GM18502 (cell line): ENCODE data around the gene OASL.
A peak's percentile ranks its signal among the peaks of the same experiment; 100 is the strongest.
"Not testable (repeated sequence)": the region's sequence is repeated elsewhere in the genome, so short reads cannot be mapped to it uniquely, and the experiment has no call there.

Source experiments
- ATAC-seq: cut with Tn5 transposase; IDR thresholded peaks from one replicate; pipeline ENCODE4 v1.9.1; 2021; ENCODE audit warnings: mild to moderate bottlenecking; ENCODE audit not compliant: unreplicated experiment, poor library complexity

OASL gene, protein sequence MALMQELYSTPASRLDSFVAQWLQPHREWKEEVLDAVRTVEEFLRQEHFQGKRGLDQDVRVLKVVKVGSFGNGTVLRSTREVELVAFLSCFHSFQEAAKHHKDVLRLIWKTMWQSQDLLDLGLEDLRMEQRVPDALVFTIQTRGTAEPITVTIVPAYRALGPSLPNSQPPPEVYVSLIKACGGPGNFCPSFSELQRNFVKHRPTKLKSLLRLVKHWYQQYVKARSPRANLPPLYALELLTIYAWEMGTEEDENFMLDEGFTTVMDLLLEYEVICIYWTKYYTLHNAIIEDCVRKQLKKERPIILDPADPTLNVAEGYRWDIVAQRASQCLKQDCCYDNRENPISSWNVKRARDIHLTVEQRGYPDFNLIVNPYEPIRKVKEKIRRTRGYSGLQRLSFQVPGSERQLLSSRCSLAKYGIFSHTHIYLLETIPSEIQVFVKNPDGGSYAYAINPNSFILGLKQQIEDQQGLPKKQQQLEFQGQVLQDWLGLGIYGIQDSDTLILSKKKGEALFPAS

DNA sequence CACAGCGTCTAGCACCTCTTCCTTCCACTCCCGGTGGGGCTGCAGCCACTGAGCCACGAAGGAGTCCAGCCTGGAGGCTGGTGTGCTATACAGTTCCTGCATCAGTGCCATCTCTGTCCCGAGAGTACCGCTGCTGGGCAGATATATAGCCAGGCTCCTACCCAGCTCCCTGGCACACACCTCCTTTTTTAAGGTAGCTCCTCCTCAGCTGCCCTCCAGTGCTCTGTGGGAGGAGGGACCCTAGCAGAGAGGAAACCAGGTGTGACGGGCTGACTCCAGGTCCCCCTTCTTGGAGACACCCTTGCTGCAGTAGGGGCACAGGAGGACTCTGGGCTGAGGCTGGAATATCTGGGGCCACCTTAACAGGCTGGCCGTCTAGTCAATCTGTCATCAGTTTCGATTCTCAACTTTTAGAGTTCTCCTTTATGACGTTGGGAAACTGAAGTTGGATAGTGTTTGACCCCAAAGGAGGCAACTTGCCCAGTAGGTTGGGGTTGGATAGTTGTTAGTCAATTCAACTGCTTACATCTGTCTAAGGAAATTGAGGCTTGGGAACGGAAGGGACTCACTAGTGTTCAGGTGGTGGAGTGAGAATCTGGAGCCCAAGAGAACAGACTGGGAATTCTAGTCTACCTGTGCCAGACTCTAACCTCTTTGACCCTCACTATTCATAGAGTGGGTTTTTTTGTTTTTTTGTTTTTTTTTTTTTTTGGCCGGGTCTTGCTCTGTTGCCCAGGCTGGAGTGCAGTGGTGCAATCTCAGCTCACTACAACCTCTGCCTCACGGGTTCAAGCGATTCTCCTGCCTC lies at the start of gene OASL:
TSS of gene OASL (minus strand) at position 386 of the 808 bp plus-strand sequence. CDS start at position 111, 275 bp downstream.
- ATAC-seq = peak; percentile 79

DNA sequence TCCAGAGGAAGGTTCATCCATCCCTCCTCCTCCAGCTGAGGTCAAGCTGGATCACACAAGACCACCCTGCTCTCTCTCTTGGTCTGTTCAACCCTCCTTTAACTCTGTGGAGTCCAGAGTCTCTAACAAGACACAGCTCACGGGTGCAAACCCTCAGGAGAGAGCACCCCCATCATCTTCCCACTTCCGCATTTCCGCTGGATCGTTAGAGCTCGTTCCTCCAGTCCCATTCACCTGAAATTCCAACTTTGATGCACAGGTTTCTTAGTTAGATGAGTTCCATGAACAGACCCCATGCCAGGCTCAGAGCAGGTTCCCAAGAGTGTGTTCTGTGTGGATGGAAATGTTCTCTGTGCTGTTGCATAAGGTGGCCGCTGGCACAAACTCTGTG lies 49.1 kb upstream of the OASL start:
- no peak for ATAC-seq

DNA sequence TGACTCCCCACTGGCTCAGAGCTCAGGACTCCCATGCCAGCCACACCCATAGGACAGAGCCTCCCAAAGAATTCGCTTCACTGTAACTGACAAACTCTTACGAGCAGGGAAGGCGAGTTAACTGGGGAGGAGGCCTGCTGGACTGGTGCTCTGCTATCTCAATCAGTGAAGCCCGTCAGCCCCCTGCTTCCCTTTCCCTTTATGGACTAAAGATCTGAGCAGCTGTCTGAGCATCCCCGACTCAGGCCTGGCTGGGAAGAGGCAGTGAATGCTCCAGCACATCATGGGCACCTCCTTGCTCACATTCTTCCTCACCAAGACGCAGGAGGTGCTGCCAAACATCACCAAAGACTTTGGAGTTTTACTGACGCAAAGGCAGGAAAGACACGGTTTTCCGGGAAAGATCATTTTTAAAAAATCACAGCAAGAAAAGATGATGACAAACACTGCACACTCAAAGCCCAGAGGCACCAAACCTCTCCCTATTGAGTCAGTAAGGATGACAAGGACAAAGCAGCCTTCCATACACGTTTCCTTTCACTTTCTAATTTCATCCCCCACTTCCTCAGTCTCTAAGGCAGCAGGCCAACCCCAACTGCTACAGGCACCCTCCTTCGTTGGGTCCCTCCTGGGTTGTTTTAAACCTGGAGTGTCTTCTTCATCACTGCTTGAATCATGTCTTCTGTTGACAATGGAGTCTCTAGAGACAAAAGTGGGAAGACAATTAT lies 48.6 kb upstream of the OASL start:
- ATAC-seq = no peak

DNA sequence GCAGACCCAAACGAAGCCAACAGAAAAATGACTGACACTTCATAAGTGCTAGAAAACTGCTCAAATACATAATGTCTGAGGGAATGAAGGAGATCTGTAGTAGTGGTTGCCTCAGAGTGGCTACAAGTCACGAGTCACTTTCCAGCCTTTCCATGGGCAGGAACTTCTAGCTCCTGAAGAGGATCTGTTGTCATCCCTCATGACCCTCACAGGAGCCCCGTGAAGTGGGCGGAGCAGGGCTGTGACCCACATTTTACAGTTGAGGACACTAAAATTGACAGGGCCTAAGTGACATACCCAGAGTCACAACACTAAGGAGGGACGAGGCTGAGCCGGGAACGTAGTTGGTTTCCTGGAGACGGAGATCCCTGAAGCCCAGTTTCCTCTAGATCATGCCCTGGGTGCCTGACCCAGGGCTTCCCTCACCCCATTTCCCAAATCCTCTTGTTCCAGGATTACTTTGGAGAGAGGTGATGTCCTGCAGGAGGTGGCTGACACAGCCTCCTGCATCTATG lies 47.8 kb upstream of the OASL start:
- no peak for ATAC-seq

DNA sequence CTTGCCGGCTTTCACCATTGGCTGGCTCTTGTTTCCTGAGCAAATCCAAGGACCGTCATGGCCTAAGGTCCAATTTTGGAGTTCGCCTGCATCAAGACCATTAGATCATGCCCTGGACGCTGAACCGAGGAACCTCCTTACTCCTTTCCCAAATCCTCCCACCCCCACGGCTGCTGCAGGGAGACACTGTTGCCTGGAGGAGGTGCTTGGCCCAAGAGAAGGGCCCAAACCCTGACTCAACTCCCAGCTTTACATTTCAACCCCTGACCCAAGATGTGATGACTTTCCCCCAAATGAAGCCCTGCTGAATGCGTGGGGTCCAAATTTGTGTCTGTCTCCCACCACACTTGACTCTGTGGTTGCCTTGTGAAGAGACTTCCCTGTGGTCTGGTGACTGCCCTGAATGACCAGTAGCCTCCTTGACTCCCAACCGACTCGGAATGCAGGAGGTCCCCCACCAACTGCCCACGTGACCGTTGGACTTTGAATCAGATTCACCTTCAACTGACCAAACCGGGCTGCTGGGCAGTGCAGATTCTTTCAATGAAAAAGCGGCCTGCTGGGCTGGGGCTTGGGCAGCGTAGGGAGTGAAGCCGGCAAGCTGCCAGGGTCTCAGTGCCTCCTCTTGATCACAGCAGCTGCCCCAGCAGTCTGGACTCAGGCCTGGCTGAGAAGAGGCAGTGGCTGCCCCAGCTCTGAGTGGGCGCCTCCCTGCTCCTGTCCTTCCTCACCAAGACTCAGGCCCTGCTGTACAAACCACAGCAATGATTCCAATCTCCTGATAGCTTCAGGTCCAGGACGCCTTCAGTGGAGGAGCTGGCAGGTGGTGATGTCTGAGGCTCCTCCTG lies 46.7 kb upstream of the OASL start:
- no peak for ATAC-seq

DNA sequence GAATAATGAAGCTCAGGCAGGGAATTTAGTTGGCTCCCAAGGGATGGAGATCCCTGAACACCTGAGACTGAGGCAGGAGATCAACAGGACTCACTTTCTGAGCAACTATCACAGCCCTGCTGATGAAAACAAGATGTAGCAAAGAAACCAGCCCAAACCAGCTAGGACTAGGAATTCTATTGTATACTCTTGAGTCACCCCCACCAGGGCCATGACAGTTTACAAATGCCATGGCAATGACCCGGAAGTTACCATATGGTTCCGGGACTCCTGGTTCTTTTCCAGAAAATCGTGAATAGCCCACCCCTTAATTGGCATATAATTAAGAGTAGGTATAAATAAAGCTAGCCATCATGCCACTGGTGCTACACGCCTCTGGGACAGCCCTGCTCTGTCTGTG lies 46.0 kb upstream of the OASL start:
- ATAC-seq = no peak

DNA sequence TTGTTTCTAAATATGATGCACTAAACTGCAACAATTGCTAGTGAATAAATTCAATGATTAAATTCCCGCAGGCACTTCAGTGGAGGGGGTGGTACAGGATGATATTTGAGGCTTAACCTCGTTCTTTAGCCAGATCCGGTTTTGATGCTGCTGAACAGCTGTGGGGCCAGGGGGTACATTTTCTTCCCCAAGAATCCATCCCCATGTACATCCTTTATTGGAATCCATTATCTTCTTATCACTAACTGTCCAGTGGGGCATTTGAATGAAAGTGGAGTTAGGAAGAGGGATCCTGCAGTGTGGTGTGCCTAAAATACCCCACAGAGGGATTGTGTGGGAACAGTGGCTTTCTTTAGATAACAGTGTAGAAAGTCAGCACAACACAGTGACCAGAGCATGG lies 45.2 kb upstream of the OASL start:
- no peak for ATAC-seq

DNA sequence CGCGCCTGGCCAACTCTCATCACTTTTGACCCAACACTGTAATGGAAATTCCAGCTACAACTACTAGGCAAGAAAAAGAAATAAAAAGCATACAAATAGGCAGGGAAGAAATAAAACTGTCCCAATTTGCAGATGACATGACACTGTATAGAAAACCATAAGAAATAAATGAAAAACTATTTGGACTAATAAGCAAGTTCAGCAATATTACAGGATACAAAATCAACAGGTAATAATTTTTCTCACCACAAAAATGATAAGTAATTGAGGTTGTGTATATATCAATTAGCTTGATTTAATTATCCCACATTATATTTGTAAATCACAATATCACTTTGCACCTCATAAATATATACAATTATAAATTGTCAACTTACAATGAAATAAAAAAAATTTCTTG lies 41.9 kb upstream of the OASL start:
- no peak for ATAC-seq

DNA sequence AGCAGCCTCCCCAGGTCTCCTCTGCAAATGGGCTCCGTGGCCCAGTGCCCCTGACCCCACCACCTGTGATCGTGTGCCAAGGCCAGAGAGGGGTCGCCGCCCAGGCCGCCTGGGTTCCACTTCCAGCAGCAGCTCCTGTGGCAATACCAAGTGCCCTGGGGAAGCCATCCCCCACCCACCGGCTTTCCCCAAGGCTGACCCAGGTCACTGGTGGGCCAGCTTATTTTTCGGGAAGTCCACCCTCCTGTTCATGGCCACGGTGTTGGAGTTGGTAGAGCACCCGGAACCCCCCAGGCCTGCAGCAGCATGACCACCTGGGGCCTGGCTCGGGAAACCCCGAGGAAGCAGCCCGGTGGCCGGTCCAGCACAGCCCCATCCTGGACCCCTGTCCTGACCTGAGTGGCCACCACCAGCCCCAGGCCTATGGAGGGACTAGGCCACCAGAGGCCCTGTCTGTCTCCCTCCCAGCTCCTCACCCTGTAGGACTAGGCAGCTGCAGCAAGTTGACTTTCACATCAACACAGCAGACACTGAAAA lies 40.8 kb upstream of the OASL start:
- no peak for ATAC-seq

DNA sequence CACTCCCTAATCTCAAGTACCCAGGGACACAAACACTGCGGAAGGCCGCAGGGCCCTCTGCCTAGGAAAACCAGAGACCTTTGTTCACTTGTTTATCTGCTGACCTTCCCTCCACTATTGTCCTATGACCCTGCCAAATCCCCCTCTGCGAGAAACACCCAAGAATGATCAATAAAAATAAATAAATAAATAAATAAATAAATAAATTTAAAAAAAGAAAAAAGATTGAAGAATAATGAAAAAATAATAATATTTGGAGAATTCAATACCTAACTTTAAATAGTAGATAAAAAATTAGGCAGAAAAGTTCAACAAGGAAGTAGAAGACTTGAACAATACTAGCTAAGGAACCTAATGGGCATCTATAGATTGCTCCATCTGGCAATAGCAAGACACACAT lies 38.4 kb upstream of the OASL start:
- not testable (repeated sequence) for ATAC-seq

DNA sequence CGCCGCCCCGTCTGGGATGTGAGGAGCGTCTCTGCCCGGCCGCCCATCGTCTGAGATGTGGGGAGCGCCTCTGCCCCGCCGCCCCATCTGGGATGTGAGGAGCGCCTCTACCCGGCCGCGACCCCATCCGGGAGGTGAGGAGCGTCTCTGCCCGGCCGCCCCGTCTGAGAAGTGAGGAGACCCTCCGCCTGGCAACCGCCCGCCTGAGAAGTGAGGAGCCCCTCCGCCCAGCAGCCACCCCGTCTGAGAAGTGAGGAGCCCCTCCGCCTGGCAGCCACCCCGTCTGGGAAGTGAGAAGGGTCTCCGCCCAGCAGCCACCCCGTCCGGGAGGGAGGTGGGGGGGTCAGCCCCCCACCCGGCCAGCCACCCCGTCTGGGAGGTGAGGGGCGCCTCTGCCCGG lies 36.9 kb upstream of the OASL start:
- not testable (repeated sequence) for ATAC-seq

DNA sequence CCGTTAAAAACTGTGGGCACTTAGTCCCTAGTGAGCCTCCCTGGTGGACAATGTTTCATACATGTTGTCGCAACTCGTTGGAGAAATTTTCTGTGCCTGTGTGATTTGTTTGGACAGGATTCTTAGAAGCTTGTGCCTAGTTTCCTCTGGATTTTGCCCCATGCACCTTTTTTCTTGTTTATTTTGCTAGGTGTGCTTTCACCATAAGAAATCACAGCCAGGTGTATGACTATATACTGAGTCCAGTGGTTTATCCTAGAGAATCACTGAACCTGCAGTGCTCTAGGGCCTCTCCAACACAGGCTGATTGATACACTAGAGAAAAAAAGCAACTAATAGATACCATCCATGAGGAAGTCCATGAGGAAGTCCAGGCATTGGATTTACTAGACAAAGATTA lies 33.1 kb upstream of the OASL start:
- ATAC-seq = no peak

DNA sequence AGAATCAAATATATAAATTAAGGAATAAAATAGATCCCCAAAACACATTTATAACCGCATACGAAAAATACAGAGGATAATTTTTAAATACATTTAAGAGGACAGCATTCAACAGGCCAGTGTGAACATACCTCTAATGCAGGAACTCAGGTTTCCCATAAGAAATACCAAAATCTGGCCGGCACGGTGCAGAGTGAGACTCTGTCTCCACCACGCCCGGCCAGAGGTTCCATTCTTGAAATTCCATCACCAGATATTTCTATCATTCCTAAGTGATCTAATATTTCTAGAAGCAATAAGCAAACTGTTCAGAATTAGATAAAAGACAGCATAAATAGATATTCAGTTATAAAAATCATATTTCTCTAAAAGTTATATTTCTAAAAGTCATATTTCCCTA lies 30.2 kb upstream of the OASL start:
- no peak for ATAC-seq

DNA sequence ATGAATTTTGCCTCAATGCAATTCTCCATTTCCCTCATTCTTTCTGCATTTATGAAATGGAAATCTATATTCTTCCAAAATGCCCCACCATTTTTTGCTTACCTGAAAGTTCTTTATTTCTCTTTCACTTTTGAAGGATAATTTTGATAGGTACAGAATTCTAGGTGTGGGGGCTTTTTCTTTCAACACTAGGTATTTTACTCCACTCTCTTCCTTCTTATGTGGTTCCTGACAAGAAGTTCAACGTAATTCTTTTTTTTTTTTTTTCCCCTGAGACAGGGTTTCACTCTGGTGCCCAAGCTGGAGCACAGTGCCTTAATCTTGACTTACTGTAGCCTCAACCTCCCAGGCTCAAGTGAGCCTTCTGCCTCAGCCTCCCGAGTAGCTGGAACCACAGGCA lies 26.3 kb upstream of the OASL start:
- no peak for ATAC-seq

DNA sequence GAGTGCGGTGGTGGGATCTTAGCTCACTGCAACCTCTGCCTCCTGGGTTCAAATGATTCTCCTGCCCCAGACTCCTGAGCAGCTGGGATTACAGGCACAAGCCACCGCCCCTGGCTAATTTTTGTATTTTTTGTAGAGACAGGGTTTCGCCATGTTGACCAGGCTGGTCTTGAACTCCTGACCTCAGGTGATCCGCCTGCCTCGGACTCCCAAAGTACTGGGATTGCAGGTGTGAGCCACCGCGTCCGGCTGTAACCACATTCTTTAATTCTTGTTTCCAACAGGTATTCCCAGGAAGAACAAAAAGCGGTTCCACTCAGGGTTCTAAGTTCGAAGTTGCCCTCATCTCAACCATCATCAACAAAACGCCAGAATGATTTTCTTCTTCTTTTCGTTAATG lies 25.5 kb upstream of the OASL start:
- ATAC-seq = not testable (repeated sequence)

DNA sequence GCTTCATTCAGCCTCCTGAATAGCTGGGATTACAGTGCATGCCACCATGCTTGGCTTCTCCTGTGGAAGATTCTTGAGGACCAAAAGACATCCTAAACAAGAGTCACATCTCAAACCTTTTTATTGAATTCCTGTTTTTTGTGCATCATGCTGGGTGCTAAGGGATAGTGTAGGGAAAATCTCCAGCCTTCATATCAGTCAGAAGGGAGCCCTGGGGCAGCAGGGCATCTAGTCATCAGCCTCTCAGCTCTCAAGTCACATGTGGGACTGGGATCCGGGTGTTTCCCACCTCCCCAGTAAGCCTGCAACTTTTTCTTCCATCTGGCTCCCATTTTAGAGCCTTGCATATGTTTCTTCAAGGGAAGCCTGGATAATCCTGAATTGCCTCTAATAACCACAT lies 25.1 kb upstream of the OASL start:
- ATAC-seq = no peak

DNA sequence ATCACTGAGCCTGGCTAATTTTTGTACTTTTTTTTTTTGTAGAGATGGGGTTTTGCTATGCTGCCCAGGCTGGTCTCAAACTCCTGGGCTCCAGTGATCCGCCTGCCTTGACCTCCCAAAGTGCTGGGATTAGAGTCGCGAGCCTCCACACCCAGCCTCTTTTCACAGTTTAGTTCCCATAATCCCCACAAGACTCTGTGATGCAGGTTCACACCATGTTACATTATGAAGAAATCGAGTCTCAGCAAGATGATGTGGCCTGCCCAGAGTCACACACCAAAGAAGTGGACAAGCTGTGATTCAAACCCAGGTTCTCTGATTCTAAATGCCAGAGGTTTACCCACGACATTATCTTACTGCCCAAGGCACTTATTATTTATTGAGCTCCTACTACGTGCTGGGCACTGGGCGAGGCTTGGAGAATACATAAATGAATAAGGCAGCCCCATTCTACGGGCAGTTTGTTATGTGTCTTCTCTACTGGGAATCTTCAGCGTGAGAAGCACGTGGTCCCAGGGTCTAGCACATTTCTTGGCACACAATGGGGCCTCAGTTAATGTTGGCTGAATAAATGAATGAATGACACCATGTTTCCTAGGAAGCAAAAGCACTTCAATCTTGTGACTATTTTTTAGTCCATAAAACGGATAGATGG lies 23.5 kb upstream of the OASL start:
- ATAC-seq = no peak

DNA sequence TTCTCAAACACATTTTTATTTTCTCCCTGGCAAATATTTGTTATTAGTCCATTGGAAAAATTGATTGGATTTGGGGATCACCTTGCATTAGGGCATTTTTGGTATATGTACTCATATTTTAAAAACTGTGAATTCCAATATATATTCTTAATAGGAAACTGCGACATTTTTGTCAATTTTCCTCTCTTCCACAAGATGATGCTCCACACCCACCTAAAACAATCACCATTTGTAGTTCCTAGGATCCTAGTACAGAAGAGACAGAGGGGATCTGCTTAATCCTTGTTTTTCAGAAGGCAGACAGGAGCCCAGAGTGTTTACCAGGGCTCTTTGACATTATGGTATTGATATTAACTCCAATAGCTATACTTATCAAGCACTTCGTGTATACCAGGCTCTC lies 22.8 kb upstream of the OASL start:
- ATAC-seq = no peak
